Stimulated activated CD4-positive, alpha-beta T cell treated with anti-CD3 and anti-CD28 coated beads, Interleukin-2, amount 100 ng/mL, for 4 hours (primary cell): ENCODE results near the gene CD48.
"Not testable (repeated sequence)": the region's sequence is repeated elsewhere in the genome, so short reads cannot be mapped to it uniquely, and the experiment has no call there.

Experiments used
- DNase-seq: peaks from one replicate; pipeline ENCODE4 v3.0.0-alpha.2; 2020; ENCODE audit warnings: low read depth

The CD48 gene

GRCh38 chr1:160652924-160653619 lies 58.5 kb downstream of the CD48 start:
- no peak for DNase-seq

GRCh38 chr1:160652065-160652641 lies 59.5 kb downstream of the CD48 start:
- DNase-seq = not testable (repeated sequence)

- no peak for DNase-seq
Observed at GRCh38 chr1:160651433-160652064, 60.1 kb downstream of the CD48 start.

- DNase-seq = no peak
Observed at GRCh38 chr1:160647329-160647720, 64.3 kb downstream of the CD48 start.

GRCh38 chr1:160646711-160647328 lies 64.8 kb downstream of the CD48 start, which contains the start of gene SLAMF1:
Gene SLAMF1 (minus strand): TSS chr1:160647044. CDS start chr1:160646945, 99 bp downstream.
- DNase-seq = peak; percentile 24

GRCh38 chr1:160646180-160646579 lies 65.4 kb downstream of the CD48 start:
- no peak for DNase-seq

- no peak for DNase-seq
Observed at GRCh38 chr1:160645386-160646130, 66.1 kb downstream of the CD48 start.

GRCh38 chr1:160644399-160644798 lies 67.2 kb downstream of the CD48 start:
- DNase-seq = no peak

GRCh38 chr1:160643138-160643537 lies 68.5 kb downstream of the CD48 start:
- DNase-seq = no peak

GRCh38 chr1:160642281-160642644 lies 69.4 kb downstream of the CD48 start:
- no peak for DNase-seq

GRCh38 chr1:160641323-160642280 lies 70.0 kb downstream of the CD48 start:
- DNase-seq = peak; percentile 42

GRCh38 chr1:160640359-160641123 lies 71.1 kb downstream of the CD48 start:
- DNase-seq = peak; percentile 19

- no peak for DNase-seq
Observed at GRCh38 chr1:160639652-160640051, 72.0 kb downstream of the CD48 start.

- no peak for DNase-seq
Observed at GRCh38 chr1:160638926-160639325, 72.7 kb downstream of the CD48 start.

GRCh38 chr1:160638540-160638857 lies 73.1 kb downstream of the CD48 start:
- DNase-seq = no peak

- DNase-seq = peak; percentile 44
Observed at GRCh38 chr1:160637821-160638539, 73.6 kb downstream of the CD48 start.

GRCh38 chr1:160637065-160637464 lies 74.6 kb downstream of the CD48 start:
- DNase-seq = no peak

GRCh38 chr1:160636547-160636946 lies 75.1 kb downstream of the CD48 start:
- no peak for DNase-seq

GRCh38 chr1:160636076-160636475 lies 75.5 kb downstream of the CD48 start:
- no peak for DNase-seq
